Left ventricle myocardium inferior (tissue), 1 donor: ENCODE results near the gene SNX27. TPM values are rescaled to one million over a fixed set of nuclear protein-coding genes. Genes with fewer than 3 reads are reported as not detected.

ENCODE experiments used
- DNase-seq: peaks from one replicate; pipeline ENCODE4 v3.0.0-alpha.2; 2020
- H3K27ac ChIP-seq: fragments of 200-600 bp; replicated peaks from 2 replicates; pipeline ENCODE4 v1.8.0; 2021
- H3K27me3 ChIP-seq: fragments of 200-600 bp; 2 replicates; pipeline ENCODE4 v1.8.0; 2021; ENCODE audit warnings: low read depth
- H3K36me3 ChIP-seq: fragments of 200-600 bp; 2 replicates; pipeline ENCODE4 v1.8.0; 2021
- H3K4me1 ChIP-seq: fragments of 200-600 bp; 2 replicates; pipeline ENCODE4 v1.8.0; 2021
- H3K4me3 ChIP-seq: fragments of 200-600 bp; 2 replicates; pipeline ENCODE4 v1.8.0; 2021; ENCODE audit warnings: mild to moderate bottlenecking, moderate library complexity
- H3K9me3 ChIP-seq: fragments of 200-600 bp; replicated peaks from 2 replicates; pipeline ENCODE4 v1.8.0; 2021
- CTCF ChIP-seq: fragments of 200-600 bp; IDR thresholded peaks from 2 replicates; pipeline ENCODE4 v1.8.0; 2021; ENCODE audit warnings: antibody characterized with exemption, mild to moderate bottlenecking, borderline replicate concordance
- intact Hi-C: fragments of 100-400 bp; cut with micrococcal nuclease; formaldehyde crosslinking; loops from one replicate; pipeline ENCODE4 v1.11.0; 2022
- total RNA-seq: library from RNA; stranded (reverse); fragmentation: NEBNext Ultra II Directional; extraction: Animal tissue kit (Norgen Biotek cat#: 25700); gene quantifications from one replicate; pipeline ENCODE4 v1.2.1, GENCODE V29; 2021
- donor health status: DM: no; HTN: yes; CAD: no; lungs with severe emphysema.

Gene SNX27
- total RNA-seq, 1 donor from 2014 or later, result 31.8 TPM

- Histone ChIP-seq H3K27ac (no peak overlapping the region), H3K4me3 (no peak overlapping the region), H3K9me3 (no peaks in the 10 kb centered on the region), H3K4me1 (no peaks in the 10 kb centered on the region), H3K27me3 (no peaks in the 10 kb centered on the region), H3K36me3 (peaks cover 47% of the 10 kb centered on the region)
- no peak for DNase-seq
- intact Hi-C loops, result no loop called here
- TF ChIP-seq CTCF, result no peak
These were observed 41.0 kb upstream of the SNX27 start for GRCh38 chr1:151570819-151571218.

DNA sequence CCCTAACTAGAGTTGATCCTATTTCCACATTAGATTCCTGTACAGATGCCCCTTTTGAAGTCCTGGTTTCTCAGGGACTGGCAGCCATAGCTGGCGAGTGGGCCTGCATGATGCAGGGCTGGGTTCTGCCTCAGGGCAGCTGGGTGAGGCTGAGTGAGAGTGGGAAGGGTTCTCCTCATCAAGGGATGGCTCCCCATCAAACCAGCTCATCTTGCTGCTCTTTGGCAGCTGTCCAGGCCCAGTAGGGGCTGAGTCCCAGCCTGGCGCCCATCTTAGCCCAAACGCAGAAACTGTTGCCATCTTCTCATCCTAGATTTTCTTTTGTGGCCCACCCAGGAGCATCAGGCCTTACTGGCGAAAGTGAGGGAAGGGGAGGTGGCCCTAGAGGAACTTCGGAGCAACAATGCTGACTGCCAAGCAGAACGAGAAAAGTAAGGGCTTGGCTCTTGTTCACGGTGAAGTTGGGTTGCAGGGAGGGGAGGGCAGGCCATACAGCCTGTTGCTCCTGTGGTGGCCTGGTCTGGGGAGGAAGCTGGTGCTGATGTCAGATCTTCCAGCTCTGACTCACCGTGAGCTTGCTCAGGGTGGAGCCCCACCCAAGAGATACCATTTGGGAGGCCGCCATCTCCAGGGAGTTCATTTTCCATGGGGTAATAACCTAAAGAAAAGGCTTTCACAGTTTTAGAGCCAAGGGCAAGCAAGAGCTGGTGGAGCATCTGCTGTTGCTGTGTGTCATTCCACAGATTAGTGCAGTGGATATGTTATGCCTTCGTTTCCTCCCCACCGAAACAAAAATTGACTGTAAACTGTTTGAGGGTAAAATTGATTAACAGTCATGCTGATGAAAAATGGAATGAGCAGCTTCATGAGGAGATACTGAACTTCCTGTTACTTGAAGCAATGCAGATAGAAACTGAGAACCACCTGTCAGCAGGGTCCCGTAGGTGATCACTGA is 37.0 kb upstream of the SNX27 start:
- no peak for DNase-seq

GRCh38 chr1:151577173-151577572 is 34.7 kb upstream of the SNX27 start:
- TF ChIP-seq CTCF, result no peak
- intact Hi-C loops, result no loop called here
- no peaks in the 10 kb centered on the region for H3K4me1 ChIP-seq
- peaks cover 46% of the 10 kb centered on the region for H3K36me3 ChIP-seq
- H3K4me3 ChIP-seq, result no peak overlapping the region
- H3K27ac ChIP-seq, result no peak overlapping the region
- H3K27me3 ChIP-seq, result no peaks in the 10 kb centered on the region
- no peak for DNase-seq
- H3K9me3 ChIP-seq, result no peaks in the 10 kb centered on the region

More for the DNA sequence above, 37.0 kb upstream of the SNX27 start:
- Histone ChIP-seq H3K27ac (no peak overlapping the region), H3K9me3 (no peaks in the 10 kb centered on the region), H3K4me1 (no peaks in the 10 kb centered on the region), H3K27me3 (no peaks in the 10 kb centered on the region), H3K4me3 (no peak overlapping the region), H3K36me3 (peaks cover 45% of the 10 kb centered on the region)
- intact Hi-C loops, result no loop called here
- no peak for TF ChIP-seq CTCF

DNA sequence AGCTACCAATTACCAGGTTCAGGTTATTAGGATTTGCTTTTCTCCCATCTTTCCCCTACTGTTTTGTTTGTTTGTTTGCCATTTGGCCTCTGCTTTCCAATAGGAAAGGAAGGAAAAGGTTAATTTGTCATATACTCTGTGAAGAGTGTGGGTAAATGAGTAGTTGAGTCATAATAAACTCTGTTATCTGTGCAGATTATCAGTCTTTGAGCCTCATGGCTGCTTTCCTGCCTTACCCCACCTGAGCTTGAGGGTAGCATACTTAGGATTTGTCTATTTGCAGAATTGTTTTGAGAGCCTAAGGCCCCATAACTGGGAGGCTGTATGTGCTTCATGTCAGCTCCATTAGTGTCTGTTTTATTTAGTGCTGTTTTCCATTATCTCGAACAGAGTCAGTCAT is 32.9 kb upstream of the SNX27 start:
- H3K36me3 ChIP-seq, result peaks cover 48% of the 10 kb centered on the region
- no peak overlapping the region for H3K4me3 ChIP-seq
- H3K9me3 ChIP-seq, result no peaks in the 10 kb centered on the region
- intact Hi-C loops, result no loop called here
- no peak for DNase-seq
- no peak for TF ChIP-seq CTCF
- no peaks in the 10 kb centered on the region for H3K27me3 ChIP-seq
- no peaks in the 10 kb centered on the region for H3K4me1 ChIP-seq
- no peak overlapping the region for H3K27ac ChIP-seq

GRCh38 chr1:151579436-151580225 is 32.2 kb upstream of the SNX27 start:
- Histone ChIP-seq H3K4me3 (no peak overlapping the region), H3K27me3 (no peaks in the 10 kb centered on the region), H3K36me3 (peaks cover 41% of the 10 kb centered on the region), H3K27ac (no peak overlapping the region), H3K9me3 (no peaks in the 10 kb centered on the region), H3K4me1 (no peaks in the 10 kb centered on the region)
- no peak for DNase-seq
- TF ChIP-seq CTCF, result no peak
- intact Hi-C loops, result no loop called here
